ENCODE results near the gene CLDN5.

Gene CLDN5

DNA sequence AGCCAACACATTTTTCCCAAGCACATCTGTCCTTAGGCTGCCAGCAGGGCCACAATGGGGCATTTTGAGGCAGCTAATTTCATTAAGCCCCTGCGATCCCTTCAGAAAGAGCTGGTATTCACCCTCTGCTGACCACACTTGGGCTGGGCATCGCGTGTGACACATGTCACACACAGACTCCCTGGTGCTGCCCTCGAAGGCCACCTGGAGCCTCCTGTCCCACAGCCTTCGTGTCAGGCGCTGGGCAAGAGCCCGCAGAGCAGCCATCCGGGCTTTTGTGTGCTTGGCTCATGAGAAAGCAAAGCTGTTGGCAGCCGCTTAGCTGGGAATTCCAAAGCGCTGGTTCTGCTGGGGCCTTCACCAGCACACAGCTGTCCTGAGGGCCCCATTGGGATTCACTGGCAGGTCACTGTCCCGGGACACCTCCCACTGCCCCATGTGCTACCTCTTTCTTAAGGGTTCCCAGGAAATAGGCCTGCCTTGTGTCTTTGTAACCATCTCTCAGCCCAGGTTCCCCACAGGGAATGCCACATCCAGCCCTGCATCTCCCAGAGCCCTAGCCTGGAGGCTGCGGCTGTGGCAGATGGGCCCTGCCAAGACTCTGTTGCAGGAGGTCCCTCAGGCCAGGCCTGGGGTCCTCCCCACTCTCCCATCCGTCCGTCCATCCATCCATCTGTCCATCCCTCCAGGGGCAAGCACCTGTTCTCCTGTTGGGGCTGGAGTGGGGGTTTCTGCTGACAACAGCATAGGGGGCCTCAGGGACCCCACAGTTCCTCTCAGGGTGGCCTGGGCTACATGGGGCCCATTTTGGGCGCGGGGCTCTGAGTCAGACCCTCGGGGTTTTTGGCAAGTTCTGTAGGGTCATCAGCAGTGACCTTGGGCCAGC is 4.9 kb downstream of the CLDN5 start:
- DNase-seq (ENCODE audit: low read depth, low spot score), result no peak
- in situ Hi-C loops (cut with HindIII; ENCODE audit: low sequenced_read_pairs), result no loop called here
- TF ChIP-seq, protein P1, sequence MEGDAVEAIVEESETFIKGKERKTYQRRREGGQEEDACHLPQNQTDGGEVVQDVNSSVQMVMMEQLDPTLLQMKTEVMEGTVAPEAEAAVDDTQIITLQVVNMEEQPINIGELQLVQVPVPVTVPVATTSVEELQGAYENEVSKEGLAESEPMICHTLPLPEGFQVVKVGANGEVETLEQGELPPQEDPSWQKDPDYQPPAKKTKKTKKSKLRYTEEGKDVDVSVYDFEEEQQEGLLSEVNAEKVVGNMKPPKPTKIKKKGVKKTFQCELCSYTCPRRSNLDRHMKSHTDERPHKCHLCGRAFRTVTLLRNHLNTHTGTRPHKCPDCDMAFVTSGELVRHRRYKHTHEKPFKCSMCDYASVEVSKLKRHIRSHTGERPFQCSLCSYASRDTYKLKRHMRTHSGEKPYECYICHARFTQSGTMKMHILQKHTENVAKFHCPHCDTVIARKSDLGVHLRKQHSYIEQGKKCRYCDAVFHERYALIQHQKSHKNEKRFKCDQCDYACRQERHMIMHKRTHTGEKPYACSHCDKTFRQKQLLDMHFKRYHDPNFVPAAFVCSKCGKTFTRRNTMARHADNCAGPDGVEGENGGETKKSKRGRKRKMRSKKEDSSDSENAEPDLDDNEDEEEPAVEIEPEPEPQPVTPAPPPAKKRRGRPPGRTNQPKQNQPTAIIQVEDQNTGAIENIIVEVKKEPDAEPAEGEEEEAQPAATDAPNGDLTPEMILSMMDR (IDR thresholded peaks at IDR 0.05; ENCODE audit: low read depth, low read length), result no peak
- H3K4me3 ChIP-seq (ENCODE audit: low read depth, low read length), result no peak overlapping the region

DNA sequence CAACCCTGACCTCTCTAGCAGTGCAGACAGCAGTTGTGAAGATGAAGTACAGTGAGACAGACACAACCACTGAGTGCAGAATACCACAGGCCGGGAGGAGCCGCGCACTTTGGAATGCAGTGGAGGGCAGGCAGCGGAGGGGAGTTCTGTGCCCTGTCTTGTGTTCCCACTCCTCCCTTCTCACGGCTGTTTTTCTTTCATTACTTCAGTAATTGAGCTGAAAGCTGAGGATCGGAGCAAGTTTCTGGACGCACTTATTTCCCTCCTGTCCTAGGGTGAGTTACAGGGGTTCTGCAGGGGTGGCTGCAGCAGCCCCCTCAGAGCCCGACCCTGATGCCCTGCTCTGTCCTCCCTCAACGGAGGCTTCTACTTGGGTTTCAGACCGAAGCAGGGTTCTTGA is 5.6 kb downstream of the CLDN5 start:
- no peak for DNase-seq (ENCODE audit: low read depth, low spot score)
- TF ChIP-seq, protein P1 (IDR thresholded peaks at IDR 0.05; ENCODE audit: low read depth, low read length), result no peak
- in situ Hi-C loops (cut with HindIII; ENCODE audit: low sequenced_read_pairs), result no loop called here
- no peak overlapping the region for H3K4me3 ChIP-seq (ENCODE audit: low read depth, low read length)

DNA sequence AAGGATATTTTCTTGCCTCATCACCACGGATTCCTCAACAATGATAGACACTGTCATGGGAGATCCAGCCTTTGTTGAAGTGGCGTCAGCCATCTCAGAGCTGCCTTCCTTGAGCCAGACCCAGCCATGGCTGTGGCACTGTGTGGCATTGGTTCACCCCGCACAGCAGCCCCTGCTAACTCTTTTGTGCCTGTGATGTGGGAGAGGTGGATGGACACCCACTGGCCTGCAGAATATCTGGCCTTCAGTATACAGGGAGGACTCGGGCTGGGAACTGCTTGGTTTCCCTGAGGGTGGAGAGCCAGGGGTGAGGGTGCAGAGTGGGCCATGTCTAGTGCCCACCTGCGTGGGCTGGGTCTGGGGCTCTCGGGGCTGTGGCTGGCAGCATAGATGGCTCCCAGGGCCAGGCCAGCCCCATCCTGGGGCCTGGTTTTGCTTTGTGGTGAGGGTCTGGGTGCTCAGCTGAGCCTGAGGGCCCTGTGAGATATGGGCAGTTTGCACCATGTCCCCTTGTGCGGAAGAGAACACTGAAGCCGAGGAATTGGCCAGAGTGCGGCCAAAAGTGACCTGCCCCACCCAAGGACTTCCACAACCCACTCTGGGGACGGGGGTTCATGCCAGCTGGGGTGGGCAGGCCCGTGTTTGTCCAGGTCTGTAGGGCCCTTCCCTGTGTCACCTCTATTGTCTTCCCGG is 6.1 kb downstream of the CLDN5 start:
- H3K4me3 ChIP-seq (ENCODE audit: low read depth, low read length), result no peak overlapping the region
- in situ Hi-C loops (cut with HindIII; ENCODE audit: low sequenced_read_pairs), result no loop called here
- no peak for DNase-seq (ENCODE audit: low read depth, low spot score)
- TF ChIP-seq, protein P1 (IDR thresholded peaks at IDR 0.05; ENCODE audit: low read depth, low read length), result no peak

DNA sequence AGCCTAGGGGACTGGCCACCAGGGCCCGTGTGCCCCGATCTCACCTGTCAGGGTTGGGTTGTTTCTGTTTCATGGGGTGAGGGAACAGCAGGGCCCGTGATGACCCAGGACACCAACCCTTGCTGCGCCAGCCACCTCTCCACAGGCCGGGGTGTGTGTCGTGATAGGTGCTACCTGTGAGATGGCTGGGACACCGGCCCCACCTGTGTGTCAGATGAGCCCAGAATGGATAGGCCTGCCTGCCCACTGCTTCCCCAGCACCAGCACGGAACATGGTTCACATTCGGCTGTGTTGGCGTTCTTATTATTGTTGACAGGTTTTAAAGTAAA is 7.1 kb downstream of the CLDN5 start:
- DNase-seq (ENCODE audit: low read depth, low spot score), result no peak
- TF ChIP-seq, protein P1 (IDR thresholded peaks at IDR 0.05; ENCODE audit: low read depth, low read length), result no peak
- H3K4me3 ChIP-seq (ENCODE audit: low read depth, low read length), result no peak overlapping the region
- in situ Hi-C loops (cut with HindIII; ENCODE audit: low sequenced_read_pairs), result no loop called here

DNA sequence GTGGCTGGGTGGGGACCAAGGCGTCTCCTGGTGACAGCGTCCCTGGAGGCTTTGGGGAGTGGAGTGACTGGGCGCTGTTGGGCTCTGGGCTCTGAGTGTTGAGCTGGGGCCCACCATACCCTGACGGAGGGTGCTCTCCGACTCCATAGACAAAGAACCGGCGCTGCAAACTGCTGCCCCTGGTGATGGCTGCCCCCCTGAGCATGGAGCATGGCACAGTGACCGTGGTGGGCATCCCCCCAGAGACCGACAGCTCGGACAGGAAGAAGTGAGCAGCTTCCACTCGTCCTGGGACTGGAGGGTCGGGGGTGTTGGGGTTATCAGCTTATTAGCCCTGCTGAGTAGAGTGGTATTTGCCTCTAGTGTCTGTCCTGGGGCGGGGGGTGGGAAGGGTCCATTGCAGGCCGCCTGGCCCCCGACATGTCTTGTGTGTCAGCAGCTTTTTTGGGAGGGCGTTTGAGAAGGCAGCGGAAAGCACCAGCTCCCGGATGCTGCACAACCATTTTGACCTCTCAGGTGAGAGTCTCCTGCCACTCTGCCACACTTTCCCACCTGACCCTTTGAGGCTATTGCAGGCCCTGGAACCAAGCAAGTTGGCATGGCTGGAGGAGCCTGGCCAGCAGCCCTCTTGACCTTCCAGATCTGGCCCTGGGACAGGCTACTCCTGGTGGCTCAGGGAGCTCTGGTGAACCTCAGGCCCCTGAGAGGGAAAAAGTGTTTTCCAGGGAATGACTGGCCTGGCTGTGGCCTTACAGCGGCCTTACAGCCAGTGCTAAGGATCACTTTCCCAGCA is 7.6 kb downstream of the CLDN5 start:
- in situ Hi-C loops (cut with HindIII; ENCODE audit: low sequenced_read_pairs), result no loop called here
- DNase-seq (ENCODE audit: low read depth, low spot score), result no peak
- TF ChIP-seq, protein P1 (IDR thresholded peaks at IDR 0.05; ENCODE audit: low read depth, low read length), result no peak
- H3K4me3 ChIP-seq (ENCODE audit: low read depth, low read length), result no peak overlapping the region

DNA sequence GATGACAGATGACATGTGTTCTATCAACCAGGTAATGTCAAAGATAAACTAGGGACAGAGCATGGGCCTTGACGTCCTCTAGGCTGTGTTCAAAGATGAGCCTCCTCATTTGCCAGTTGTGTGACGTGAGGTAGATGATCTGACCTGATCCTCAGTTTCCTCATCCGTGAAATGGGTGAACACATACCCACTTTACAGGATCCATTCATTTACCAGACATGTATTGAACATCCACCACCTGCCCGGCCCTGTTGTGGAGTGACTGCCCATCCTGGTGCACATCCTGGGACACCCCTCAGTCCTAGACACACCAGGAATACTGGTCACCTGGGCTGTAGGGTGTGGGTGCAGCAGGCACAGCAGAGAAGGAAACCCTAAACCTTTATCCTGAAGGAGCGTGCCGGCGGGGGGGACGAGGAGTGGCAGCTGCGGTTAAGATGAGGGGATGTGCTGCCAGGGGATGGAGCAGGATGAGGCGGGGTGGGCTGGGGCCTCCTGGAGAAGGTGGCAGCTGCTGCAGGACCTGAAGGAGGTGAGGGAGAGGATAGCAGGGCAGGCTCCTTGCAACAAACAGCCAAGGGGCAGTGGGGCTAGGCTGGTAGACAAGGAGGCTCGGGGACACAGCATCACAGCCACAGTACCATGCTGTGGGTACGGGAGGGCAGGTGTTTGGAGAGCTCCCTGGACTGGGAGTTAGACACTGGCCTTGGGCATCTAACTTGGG is 8.4 kb downstream of the CLDN5 start:
- in situ Hi-C loops (cut with HindIII; ENCODE audit: low sequenced_read_pairs), result no loop called here
- TF ChIP-seq, protein P1 (IDR thresholded peaks at IDR 0.05; ENCODE audit: low read depth, low read length), result no peak
- no peak overlapping the region for H3K4me3 ChIP-seq (ENCODE audit: low read depth, low read length)
- no peak for DNase-seq (ENCODE audit: low read depth, low spot score)

Measured in astrocyte of the spinal cord (primary cell).